ENCODE data around the gene PKNOX2.

DNA sequence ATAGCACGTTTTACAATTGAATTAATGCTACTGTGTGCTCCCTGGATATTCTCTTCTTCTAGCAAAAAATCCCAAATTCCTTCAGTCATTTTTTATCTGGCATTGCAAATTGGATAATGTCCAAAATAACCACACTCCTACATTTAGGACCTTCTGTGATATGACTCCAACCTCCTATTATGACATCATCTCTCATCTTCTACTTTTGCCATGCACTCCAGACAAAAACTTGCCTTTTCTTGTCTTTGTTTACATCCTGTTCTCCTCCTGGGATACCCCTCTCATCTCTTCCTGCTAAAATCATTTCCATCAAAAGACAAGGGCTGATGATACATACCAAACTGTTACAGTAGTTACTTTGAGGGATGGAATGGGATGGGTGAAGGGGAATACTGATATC is 32.5 kb upstream of the PKNOX2 start:
- no peak for TF ChIP-seq ELF4 (CRISPR knock-in tag; IDR thresholded peaks at IDR 0.05)
- TF ChIP-seq, protein P1, sequence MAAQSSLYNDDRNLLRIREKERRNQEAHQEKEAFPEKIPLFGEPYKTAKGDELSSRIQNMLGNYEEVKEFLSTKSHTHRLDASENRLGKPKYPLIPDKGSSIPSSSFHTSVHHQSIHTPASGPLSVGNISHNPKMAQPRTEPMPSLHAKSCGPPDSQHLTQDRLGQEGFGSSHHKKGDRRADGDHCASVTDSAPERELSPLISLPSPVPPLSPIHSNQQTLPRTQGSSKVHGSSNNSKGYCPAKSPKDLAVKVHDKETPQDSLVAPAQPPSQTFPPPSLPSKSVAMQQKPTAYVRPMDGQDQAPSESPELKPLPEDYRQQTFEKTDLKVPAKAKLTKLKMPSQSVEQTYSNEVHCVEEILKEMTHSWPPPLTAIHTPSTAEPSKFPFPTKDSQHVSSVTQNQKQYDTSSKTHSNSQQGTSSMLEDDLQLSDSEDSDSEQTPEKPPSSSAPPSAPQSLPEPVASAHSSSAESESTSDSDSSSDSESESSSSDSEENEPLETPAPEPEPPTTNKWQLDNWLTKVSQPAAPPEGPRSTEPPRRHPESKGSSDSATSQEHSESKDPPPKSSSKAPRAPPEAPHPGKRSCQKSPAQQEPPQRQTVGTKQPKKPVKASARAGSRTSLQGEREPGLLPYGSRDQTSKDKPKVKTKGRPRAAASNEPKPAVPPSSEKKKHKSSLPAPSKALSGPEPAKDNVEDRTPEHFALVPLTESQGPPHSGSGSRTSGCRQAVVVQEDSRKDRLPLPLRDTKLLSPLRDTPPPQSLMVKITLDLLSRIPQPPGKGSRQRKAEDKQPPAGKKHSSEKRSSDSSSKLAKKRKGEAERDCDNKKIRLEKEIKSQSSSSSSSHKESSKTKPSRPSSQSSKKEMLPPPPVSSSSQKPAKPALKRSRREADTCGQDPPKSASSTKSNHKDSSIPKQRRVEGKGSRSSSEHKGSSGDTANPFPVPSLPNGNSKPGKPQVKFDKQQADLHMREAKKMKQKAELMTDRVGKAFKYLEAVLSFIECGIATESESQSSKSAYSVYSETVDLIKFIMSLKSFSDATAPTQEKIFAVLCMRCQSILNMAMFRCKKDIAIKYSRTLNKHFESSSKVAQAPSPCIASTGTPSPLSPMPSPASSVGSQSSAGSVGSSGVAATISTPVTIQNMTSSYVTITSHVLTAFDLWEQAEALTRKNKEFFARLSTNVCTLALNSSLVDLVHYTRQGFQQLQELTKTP (IDR thresholded peaks at IDR 0.05; ENCODE audit: low read depth in 1 of 2, partially characterized antibody in 2 of 2) = no peak
- no peak for TF ChIP-seq CREB1 (IDR thresholded peaks at IDR 0.05)
- TF ChIP-seq CREB1 (CRISPR knock-in tag; IDR thresholded peaks at IDR 0.05) = no peak
- no peak for TF ChIP-seq POLR2A (conservative IDR thresholded peaks at IDR 0.05)
- no peak for TF ChIP-seq HDAC2 (IDR thresholded peaks at IDR 0.05)
- TF ChIP-seq, protein P2, sequence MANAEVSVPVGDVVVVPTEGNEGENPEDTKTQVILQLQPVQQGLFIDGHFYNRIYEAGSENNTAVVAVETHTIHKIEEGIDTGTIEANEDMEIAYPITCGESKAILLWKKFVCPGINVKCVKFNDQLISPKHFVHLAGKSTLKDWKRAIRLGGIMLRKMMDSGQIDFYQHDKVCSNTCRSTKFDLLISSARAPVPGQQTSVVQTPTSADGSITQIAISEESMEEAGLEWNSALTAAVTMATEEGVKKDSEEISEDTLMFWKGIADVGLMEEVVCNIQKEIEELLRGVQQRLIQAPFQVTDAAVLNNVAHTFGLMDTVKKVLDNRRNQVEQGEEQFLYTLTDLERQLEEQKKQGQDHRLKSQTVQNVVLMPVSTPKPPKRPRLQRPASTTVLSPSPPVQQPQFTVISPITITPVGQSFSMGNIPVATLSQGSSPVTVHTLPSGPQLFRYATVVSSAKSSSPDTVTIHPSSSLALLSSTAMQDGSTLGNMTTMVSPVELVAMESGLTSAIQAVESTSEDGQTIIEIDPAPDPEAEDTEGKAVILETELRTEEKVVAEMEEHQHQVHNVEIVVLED (CRISPR knock-in tag; IDR thresholded peaks at IDR 0.05) = no peak
- TF ChIP-seq ZNF24 (IDR thresholded peaks at IDR 0.05) = no peak
- no peak for TF ChIP-seq EHMT2 (IDR thresholded peaks at IDR 0.05)
- TF ChIP-seq TAF7 (tag; IDR thresholded peaks at IDR 0.05) = no peak
- TF ChIP-seq RFX1 (IDR thresholded peaks at IDR 0.05) = no peak
- TF ChIP-seq, protein P3, sequence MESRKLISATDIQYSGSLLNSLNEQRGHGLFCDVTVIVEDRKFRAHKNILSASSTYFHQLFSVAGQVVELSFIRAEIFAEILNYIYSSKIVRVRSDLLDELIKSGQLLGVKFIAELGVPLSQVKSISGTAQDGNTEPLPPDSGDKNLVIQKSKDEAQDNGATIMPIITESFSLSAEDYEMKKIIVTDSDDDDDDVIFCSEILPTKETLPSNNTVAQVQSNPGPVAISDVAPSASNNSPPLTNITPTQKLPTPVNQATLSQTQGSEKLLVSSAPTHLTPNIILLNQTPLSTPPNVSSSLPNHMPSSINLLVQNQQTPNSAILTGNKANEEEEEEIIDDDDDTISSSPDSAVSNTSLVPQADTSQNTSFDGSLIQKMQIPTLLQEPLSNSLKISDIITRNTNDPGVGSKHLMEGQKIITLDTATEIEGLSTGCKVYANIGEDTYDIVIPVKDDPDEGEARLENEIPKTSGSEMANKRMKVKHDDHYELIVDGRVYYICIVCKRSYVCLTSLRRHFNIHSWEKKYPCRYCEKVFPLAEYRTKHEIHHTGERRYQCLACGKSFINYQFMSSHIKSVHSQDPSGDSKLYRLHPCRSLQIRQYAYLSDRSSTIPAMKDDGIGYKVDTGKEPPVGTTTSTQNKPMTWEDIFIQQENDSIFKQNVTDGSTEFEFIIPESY (CRISPR knock-in tag; IDR thresholded peaks at IDR 0.05) = no peak
- no peak for TF ChIP-seq EZH2 (IDR thresholded peaks at IDR 0.05; ENCODE audit: borderline replicate concordance, low read depth, low read length)
- no peak for TF ChIP-seq ZFX (CRISPR knock-in tag; IDR thresholded peaks at IDR 0.05)
